Left ventricle myocardium superior (tissue), 1 donor: ENCODE results near the gene CTSW. TPM values are rescaled to one million over a fixed set of nuclear protein-coding genes. Genes with fewer than 3 reads are reported as not detected.

Experiments used
- ATAC-seq: fragments of 200-7000 bp; cut with Tn5 transposase; one replicate; pipeline ENCODE4 v1.9.1; 2020; ENCODE audit warnings: mild to moderate bottlenecking, moderate library complexity
- DNase-seq: peaks from one replicate; pipeline ENCODE4 v3.0.0-alpha.2; 2020
- intact Hi-C: fragments of 100-400 bp; cut with micrococcal nuclease; formaldehyde crosslinking; loops from one replicate; pipeline ENCODE4 v1.11.0; 2022
- total RNA-seq: library from RNA; stranded (reverse); fragmentation: NEBNext Ultra II Directional; extraction: Animal tissue kit (Norgen Biotek cat#: 25700); gene quantifications from one replicate; pipeline ENCODE4 v1.2.1, GENCODE V29; 2021
- donor health status: DM: no; HTN: yes; CAD: no; lungs with severe emphysema.

Gene CTSW
- total RNA-seq, 1 donor from 2014 or later: 1.1 TPM

GRCh38 chr11:65864706-65865471 lies 14.7 kb upstream of the CTSW start:
- DNase-seq (peak; percentile 24), ATAC-seq (no peak)
- intact Hi-C loops: no loop called here

GRCh38 chr11:65865550-65866172 lies 14.0 kb upstream of the CTSW start:
- no peak for ATAC-seq
- intact Hi-C loops: no loop called here
- peak; percentile 24 for DNase-seq

GRCh38 chr11:65866509-65867283 lies 12.9 kb upstream of the CTSW start:
- peak; percentile 33 for DNase-seq
- intact Hi-C loops: no loop called here
- ATAC-seq: no peak

GRCh38 chr11:65867284-65868071 lies 12.2 kb upstream of the CTSW start:
- peak; percentile 46 for DNase-seq
- intact Hi-C loops: no loop called here

GRCh38 chr11:65868076-65868667 lies 11.5 kb upstream of the CTSW start:
- intact Hi-C loops: no loop called here
- ATAC-seq (no peak), DNase-seq (peak; percentile 33)

More at GRCh38 chr11:65867284-65868071, 12.2 kb upstream of the CTSW start:
- ATAC-seq: no peak

GRCh38 chr11:65868907-65869306 lies 10.7 kb upstream of the CTSW start:
- intact Hi-C loops: no loop called here
- ATAC-seq (no peak), DNase-seq (peak; percentile 6)

GRCh38 chr11:65869643-65870306 lies 9.9 kb upstream of the CTSW start:
- intact Hi-C loops: no loop called here
- ATAC-seq: no peak
- DNase-seq: peak; percentile 34

GRCh38 chr11:65870307-65870658 lies 9.4 kb upstream of the CTSW start:
- intact Hi-C loops: no loop called here
- ATAC-seq: no peak

GRCh38 chr11:65870706-65871681 lies 8.6 kb upstream of the CTSW start:
- ATAC-seq: no peak
- intact Hi-C loops: no loop called here
- peak; percentile 71 for DNase-seq

More at GRCh38 chr11:65870307-65870658, 9.4 kb upstream of the CTSW start:
- peak; percentile 29 for DNase-seq

GRCh38 chr11:65871811-65872548 lies 7.7 kb upstream of the CTSW start:
- intact Hi-C loops: no loop called here

GRCh38 chr11:65872586-65873317 lies 6.9 kb upstream of the CTSW start, which contains the start of gene EFEMP2:
Gene EFEMP2, minus strand, starts transcription at chr11:65872800. Its CDS starts 446 bp downstream, at chr11:65872354.
- DNase-seq (peak; percentile 76), ATAC-seq (peak; percentile 57)
- intact Hi-C loops: no loop called here

More at GRCh38 chr11:65871811-65872548, 7.7 kb upstream of the CTSW start:
- DNase-seq: peak; percentile 64
- ATAC-seq: peak; percentile 16

- peak; percentile 98 for DNase-seq
- intact Hi-C loops: no loop called here
- ATAC-seq: peak; percentile 94
Observed at GRCh38 chr11:65873318-65874156, 6.1 kb upstream of the CTSW start.

- DNase-seq (peak; percentile 14), ATAC-seq (no peak)
- intact Hi-C loops: loop anchor here (10.0 kb wide), 1 partner anchor 105 kb away; no protein-coding TSS in a partner anchor
Observed at GRCh38 chr11:65880027-65880426, 390 bp downstream of the CTSW start.

GRCh38 chr11:65880844-65881421 lies 1.3 kb downstream of the CTSW start:
- intact Hi-C loops: loop anchor here (10.0 kb wide), 1 partner anchor 104 kb away; no protein-coding TSS in a partner anchor
- DNase-seq: peak; percentile 20
- ATAC-seq: no peak
